Tibial nerve (tissue), 4 donors: Measurements from ENCODE around the gene POLR3GL.

ENCODE experiments used
- CTCF ChIP-seq, 5 experiments: fragments of 200-600 bp in 3 of 5; fragments of 450-650 bp in 2 of 5; sonication (generic) in 3 of 5; IDR thresholded peaks; one replicate each; pipeline ENCODE4 v1.5.1; 2016 to 2019; ENCODE audit warnings: antibody characterized with exemption in 5 of 5, mild to moderate bottlenecking in 3 of 5, moderate library complexity in 2 of 5
- EP300 ChIP-seq, 2 donors: sonication (generic); formaldehyde crosslinking; IDR thresholded peaks; one replicate each; pipeline ENCODE4 v1.6.1; 2017; ENCODE audit warnings: antibody characterized with exemption in 2 of 2, mild to moderate bottlenecking in 1 of 2
- POLR2A ChIP-seq, 2 donors: fragments of 450-650 bp; IDR thresholded peaks; one replicate each; pipeline ENCODE4 v1.6.1; 2017; ENCODE audit warnings: antibody characterized with exemption in 2 of 2, mild to moderate bottlenecking in 2 of 2, moderate library complexity in 2 of 2

GRCh38 chr1:145956781-145957442 is 7.6 kb upstream of the POLR3GL start:
- no peak for TF ChIP-seq CTCF (IDR thresholded peaks at IDR 0.05)
- no peak for TF ChIP-seq POLR2A (IDR thresholded peaks at IDR 0.05)
- no peak for TF ChIP-seq EP300 (IDR thresholded peaks at IDR 0.05)
